HCT116 (cell line): ENCODE results near the gene EPHA8. TPM values are rescaled to one million over a fixed set of nuclear protein-coding genes. Genes with fewer than 3 reads are reported as not detected.

Experiments used
- ATAC-seq: fragments of 200-7000 bp; cut with Tn5 transposase; 2 replicates; pipeline ENCODE4 v1.9.1; 2020; ENCODE audit warnings: mild to moderate bottlenecking, moderate library complexity
- BruUV-seq: library from RNA; stranded (reverse); fragments of 400-500 nt; replicated peaks from 2 replicates; lab custom pipeline; 2021; lab: Mats Ljungman, UMichigan
- CTCF ChIA-PET: fragments of 300-600 bp; sonication (Branson Sonifier 250); formaldehyde crosslinking; loops from one replicate; lab custom pipeline; 2021; ENCODE audit warnings: antibody characterized with exemption; lab: Charles Lee
- POLR2A ChIA-PET: fragments of 300-600, 350-600 bp; sonication (Branson Sonifier 250); formaldehyde crosslinking; loops from one replicate; lab custom pipeline; 2021; ENCODE audit warnings: antibody characterized with exemption; lab: Charles Lee
- RAD21 ChIA-PET, 2 experiments: fragments of 300-600 bp; sonication (Branson Sonifier 250); formaldehyde crosslinking; loops; one replicate each; lab custom pipeline; 2023; ENCODE audit warnings: low total read pairs in 2 of 2; ENCODE audit not compliant: uncharacterized antibody in 2 of 2, unreplicated experiment in 2 of 2, low non-redundant PET in 1 of 2; lab: Charles Lee
- DNase-seq: peaks from one replicate; pipeline ENCODE4 v3.0.0-alpha.2; 2010; ENCODE audit warnings: low read depth, low spot score
- H2AFZ ChIP-seq: fragments of 200-600 bp; shearing (Covaris generic), sonication (generic); 2 replicates; pipeline ENCODE4 v1.6.1; 2017; ENCODE audit warnings: low read depth, mixed run types, mixed read lengths, antibody characterized with exemption, low read length; ENCODE audit not compliant: poor library complexity, severe bottlenecking
- H3K27ac ChIP-seq: 2 replicates; pipeline ENCODE4 v1.5.1; 2012; ENCODE audit warnings: low read depth, low read length
- H3K27me3 ChIP-seq: fragments of 200-600 bp; sonication (generic); 2 replicates; pipeline ENCODE4 v1.6.1; 2016; ENCODE audit warnings: mixed run types, low read length, mixed read lengths; ENCODE audit not compliant: insufficient read depth
- H3K36me3 ChIP-seq, 2 experiments: fragments of 200-500 bp in 1 of 2; fragments of 200-600 bp in 1 of 2; sonication (Bioruptor generic) in 1 of 2; sonication (generic) in 1 of 2; 2 replicates each; pipeline versions ENCODE4 v1.5.1 to v1.6.1; 2014 to 2016; ENCODE audit warnings: low read length in 2 of 2, inconsistent platforms in 1 of 2, mixed read lengths in 1 of 2, mixed run types in 1 of 2; ENCODE audit not compliant: insufficient read depth in 2 of 2, control insufficient read depth in 1 of 2
- H3K4me1 ChIP-seq, 2 experiments: fragments of 200-600 bp in 1 of 2; sonication (generic) in 1 of 2; 2 replicates each; pipeline versions ENCODE4 v1.5.1 to v1.6.1; 2012 to 2017; ENCODE audit warnings: low read length in 2 of 2, inconsistent platforms in 1 of 2, mild to moderate bottlenecking in 1 of 2, mixed read lengths in 1 of 2, mixed run types in 1 of 2, moderate library complexity in 1 of 2; ENCODE audit not compliant: insufficient read depth in 2 of 2, control insufficient read depth in 1 of 2
- H3K4me2 ChIP-seq: fragments of 200-600 bp; sonication (generic); 2 replicates; pipeline ENCODE4 v1.6.1; 2017; ENCODE audit warnings: mixed run types, low read length, mixed read lengths
- H3K4me3 ChIP-seq, 2 experiments: fragments of 200-600 bp in 1 of 2; sonication (generic) in 1 of 2; replicated peaks in 1 of 2; 2 replicates each; pipeline ENCODE4 v1.5.1; 2011 to 2016; ENCODE audit warnings: low read length in 2 of 2, control low read depth in 1 of 2, low read depth in 1 of 2, mild to moderate bottlenecking in 1 of 2, mixed read lengths in 1 of 2, mixed run types in 1 of 2
- H3K79me2 ChIP-seq: fragments of 200-600 bp; sonication (generic); 2 replicates; pipeline ENCODE4 v1.6.1; 2017; ENCODE audit warnings: mild to moderate bottlenecking, mixed run types, low read length, moderate library complexity, mixed read lengths; ENCODE audit not compliant: insufficient read depth
- H3K9ac ChIP-seq: fragments of 200-600 bp; sonication (generic); 2 replicates; pipeline ENCODE4 v1.6.1; 2016; ENCODE audit warnings: low read length, mixed read lengths
- H3K9me2 ChIP-seq: fragments of 200-600 bp; sonication (generic), shearing (Covaris generic); 2 replicates; pipeline ENCODE4 v1.6.1; 2017; ENCODE audit warnings: mixed run types, mild to moderate bottlenecking, moderate library complexity; ENCODE audit not compliant: insufficient read depth
- H3K9me3 ChIP-seq, 2 experiments: fragments of 200-500 bp in 1 of 2; fragments of 200-600 bp in 1 of 2; sonication (Bioruptor generic) in 1 of 2; sonication (generic) in 1 of 2; 2 replicates each; pipeline ENCODE4 v1.6.1; 2014 to 2017; ENCODE audit warnings: low read length in 2 of 2, mixed read lengths in 2 of 2, inconsistent platforms in 1 of 2, low read depth in 1 of 2, mild to moderate bottlenecking in 1 of 2, mixed run types in 1 of 2, moderate library complexity in 1 of 2; ENCODE audit not compliant: control insufficient read depth in 1 of 2, insufficient read depth in 1 of 2
- H4K20me1 ChIP-seq: fragments of 200-600 bp; sonication (generic), shearing (Covaris generic); 2 replicates; pipeline ENCODE4 v1.6.1; 2017; ENCODE audit warnings: mixed run types, mild to moderate bottlenecking, moderate library complexity; ENCODE audit not compliant: insufficient read depth
- CEBPB ChIP-seq: IDR thresholded peaks from 2 replicates; pipeline ENCODE4 v1.6.1; 2012; ENCODE audit warnings: low read depth
- ELF1 ChIP-seq: IDR thresholded peaks from 2 replicates; pipeline ENCODE4 v1.6.1; 2012; ENCODE audit warnings: low read depth, borderline replicate concordance
- EZH2 ChIP-seq: fragments of 200-600 bp; sonication (generic); IDR thresholded peaks from 2 replicates; pipeline ENCODE4 v1.6.1; 2017; ENCODE audit warnings: antibody characterized with exemption, mixed run types
- FOSL1 ChIP-seq: IDR thresholded peaks from 2 replicates; pipeline ENCODE4 v1.6.1; 2012; ENCODE audit warnings: low read depth
- MAX ChIP-seq: IDR thresholded peaks from 2 replicates; pipeline ENCODE4 v1.6.1; 2012
- POLR2AphosphoS5 ChIP-seq: IDR thresholded peaks from 2 replicates; pipeline ENCODE4 v1.6.1; 2011; ENCODE audit warnings: mild to moderate bottlenecking, low read depth, low read length, moderate library complexity
- SIN3A ChIP-seq: IDR thresholded peaks from 2 replicates; pipeline ENCODE4 v1.6.1; 2012; ENCODE audit warnings: low read depth
- YY1 ChIP-seq: IDR thresholded peaks from 2 replicates; pipeline ENCODE4 v1.6.1; 2011; ENCODE audit warnings: low read length, low read depth, moderate library complexity, mild to moderate bottlenecking; ENCODE audit not compliant: insufficient replicate concordance; ENCODE audit errors: extremely low read depth
- ZBTB33 ChIP-seq: IDR thresholded peaks from 2 replicates; pipeline ENCODE4 v1.6.1; 2011; ENCODE audit warnings: mild to moderate bottlenecking, low read length, moderate library complexity; ENCODE audit not compliant: insufficient replicate concordance; ENCODE audit errors: extremely low read depth
- ZNF274 ChIP-seq: fragments of 200-500 bp; sonication (Bioruptor generic); IDR thresholded peaks from 2 replicates; pipeline ENCODE4 v1.6.1; 2014; ENCODE audit warnings: mild to moderate bottlenecking, low read depth, low read length, inconsistent platforms
- intact Hi-C: fragments of 100-400 bp; cut with micrococcal nuclease; formaldehyde crosslinking; loops from 2 replicates; pipeline ENCODE4 v1.10.0; 2022
- total RNA-seq: library from RNA; stranded (reverse); gene quantifications from one replicate; pipeline ENCODE4 v1.2.1, GENCODE V29; 2021; ENCODE audit not compliant: unreplicated experiment

Gene EPHA8
- total RNA-seq, 1 experiment from 2014 or later: 0.30 TPM

- no peaks in the 10 kb centered on the region for H3K79me2 ChIP-seq
- H3K27ac ChIP-seq: no peak overlapping the region
- ATAC-seq: no peak
- H3K4me2 ChIP-seq: no peak overlapping the region
- intact Hi-C loops: no loop called here
- H3K36me3 ChIP-seq: no peaks in the 10 kb centered on the region
- H3K27me3 ChIP-seq: peaks cover 3% of the 10 kb centered on the region; the same call in 1 of the 2 replicates
- H3K9ac ChIP-seq: no peak overlapping the region
- no peak overlapping the region for H2AFZ ChIP-seq
- POLR2A ChIA-PET: no interaction called here
- H3K4me1 ChIP-seq: no peaks in the 10 kb centered on the region
- no peak overlapping the region for H3K4me3 ChIP-seq
- H3K9me3 ChIP-seq: no peaks in the 10 kb centered on the region
- H4K20me1 ChIP-seq: no peaks in the 10 kb centered on the region
- CTCF ChIA-PET: no interaction called here
- TF ChIP-seq SIN3A (no peak), ZBTB33 (no peak), ZNF274 (no peak), CEBPB (no peak), MAX (no peak), YY1 (no peak), POLR2AphosphoS5 (no peak), ELF1 (no peak), FOSL1 (no peak), EZH2 (no peak)
- BruUV-seq: no TSS peak
- no peak for DNase-seq
- RAD21 ChIA-PET: no interaction called here
- no peaks in the 10 kb centered on the region for H3K9me2 ChIP-seq
These were observed 4.7 kb downstream of the EPHA8 start for GRCh38 chr1:22567994-22568393.
